ENCODE data around the gene NDRG4. TPM values are rescaled to one million over a fixed set of nuclear protein-coding genes. Genes with fewer than 3 reads are reported as not detected.

Gene NDRG4
- total RNA-seq, 1 experiment from 2014 or later = 11.9 TPM

DNA sequence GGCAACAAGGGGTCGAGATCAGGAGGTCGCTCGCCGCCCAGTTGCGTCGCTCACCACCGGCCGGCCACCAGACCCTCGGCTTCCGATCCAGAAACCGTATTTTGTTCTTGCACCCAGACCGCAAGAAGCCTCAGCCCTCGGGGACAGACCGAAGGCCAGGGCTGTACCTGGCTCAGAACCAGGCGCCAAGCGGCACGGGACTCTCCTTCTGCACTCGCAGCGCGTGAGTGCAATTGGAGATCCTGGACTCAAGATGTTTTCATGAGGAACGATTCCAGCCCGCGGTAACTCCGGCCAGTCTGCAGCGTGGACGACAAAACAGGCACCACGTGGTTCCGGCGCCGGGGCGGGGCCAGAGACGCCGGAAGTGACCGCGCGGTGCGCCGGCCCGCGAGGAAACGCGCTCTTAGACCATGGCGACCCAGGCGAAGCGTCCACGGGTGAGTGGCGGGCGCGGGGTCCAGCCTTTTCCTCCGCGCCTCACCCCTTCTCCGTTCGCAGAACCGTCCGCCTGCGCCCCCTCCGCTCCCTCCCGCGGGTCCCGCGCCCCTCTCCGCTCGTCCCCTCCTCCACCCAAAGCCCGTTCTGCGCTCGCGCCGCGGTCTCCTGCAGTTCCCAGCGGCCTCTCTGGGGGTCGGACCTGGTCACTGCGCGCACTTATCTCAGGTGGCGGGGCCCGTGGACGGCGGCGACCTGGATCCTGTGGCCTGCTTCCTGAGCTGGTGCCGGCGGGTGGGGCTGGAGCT, 15.4 kb downstream of the NDRG4 start, which contains the start of gene SETD6:
Gene SETD6, plus strand, starts transcription at position 393 of the 746 bp plus-strand sequence. Its CDS starts 21 bp downstream, at position 414.
- no peak within 1 kb of the TSS for H2AFZ ChIP-seq (ENCODE audit: low read length)

DNA sequence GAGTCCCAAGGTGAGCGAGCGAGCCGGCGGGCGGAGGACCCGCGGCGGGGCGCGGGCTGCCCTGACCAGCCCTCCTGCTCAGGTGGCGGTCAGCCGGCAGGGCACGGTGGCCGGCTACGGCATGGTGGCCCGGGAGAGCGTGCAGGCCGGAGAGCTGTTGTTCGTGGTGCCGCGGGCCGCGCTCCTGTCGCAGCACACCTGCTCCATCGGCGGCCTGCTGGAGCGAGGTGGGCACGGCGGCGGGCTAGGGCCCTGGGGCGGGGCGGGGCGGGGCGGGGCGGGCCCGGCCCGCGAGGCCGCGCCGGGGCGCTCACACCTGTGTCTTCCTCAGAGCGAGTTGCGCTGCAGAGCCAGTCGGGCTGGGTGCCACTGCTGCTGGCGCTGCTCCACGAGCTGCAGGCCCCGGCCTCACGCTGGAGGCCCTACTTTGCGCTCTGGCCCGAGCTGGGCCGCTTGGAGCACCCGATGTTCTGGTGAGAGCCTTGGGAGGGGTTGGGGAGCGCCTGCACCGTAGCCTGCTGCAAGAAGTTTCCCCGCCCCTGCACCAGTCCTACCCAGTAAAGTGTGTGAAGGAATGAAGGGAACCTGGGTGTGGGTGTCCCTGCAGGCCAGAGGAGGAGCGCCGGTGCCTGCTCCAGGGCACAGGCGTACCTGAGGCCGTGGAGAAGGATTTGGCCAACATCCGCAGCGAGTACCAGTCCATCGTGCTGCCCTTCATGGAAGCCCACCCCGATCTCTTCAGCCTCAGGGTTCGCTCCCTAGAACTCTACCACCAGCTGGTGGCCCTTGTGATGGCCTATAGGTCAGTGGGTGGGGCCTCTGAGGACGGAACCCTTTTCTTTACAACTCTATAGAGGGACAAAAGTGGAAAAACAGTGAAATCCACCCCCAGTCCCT, 16.2 kb downstream of the NDRG4 start:
- H3K4me2 ChIP-seq (ENCODE audit: low read depth, low read length, poor library complexity, severe bottlenecking) = no peak overlapping the region
- H3K9me3 ChIP-seq (ENCODE audit: low read length) = no peaks in the 10 kb centered on the region
- H3K9ac ChIP-seq (ENCODE audit: low read length) = no peak overlapping the region
- peaks cover 56% of the 10 kb centered on the region for H3K36me3 ChIP-seq (ENCODE audit: insufficient read depth, low read length)
- no peaks in the 10 kb centered on the region for H4K20me1 ChIP-seq (ENCODE audit: insufficient read depth, low read depth, low read length)
- DNase-seq = no peak
- H3K27me3 ChIP-seq (ENCODE audit: low read length) = no peaks in the 10 kb centered on the region
- H3K4me3 ChIP-seq (ENCODE audit: low read length) = no peak overlapping the region
- no peak overlapping the region for H2AFZ ChIP-seq (ENCODE audit: low read length)
- peaks cover 28% of the 10 kb centered on the region for H3K4me1 ChIP-seq (ENCODE audit: low read length)
- H3K9me2 ChIP-seq (replicated peaks; ENCODE audit: insufficient read depth, low read length) = no peaks in the 10 kb centered on the region
- H3K27ac ChIP-seq (ENCODE audit: low read length) = no peak overlapping the region
- peaks cover 14% of the 10 kb centered on the region; the same call in 1 of the 2 replicates for H3K79me2 ChIP-seq (ENCODE audit: low read length)

More for the DNA sequence above, 15.4 kb downstream of the NDRG4 start, which contains the start of gene SETD6:
- DNase-seq = no peak
- Histone ChIP-seq H3K27me3 (ENCODE audit: low read length) (no peaks in the 10 kb centered on the region), H3K4me2 (ENCODE audit: low read depth, low read length, poor library complexity, severe bottlenecking) (no peak within 1 kb of the TSS), H3K9me3 (ENCODE audit: low read length) (no peaks in the 10 kb centered on the region), H3K9me2 (replicated peaks; ENCODE audit: insufficient read depth, low read length) (no peaks in the 10 kb centered on the region), H3K4me1 (ENCODE audit: low read length) (peaks cover 25% of the 10 kb centered on the region), H4K20me1 (ENCODE audit: insufficient read depth, low read depth, low read length) (no peaks in the 10 kb centered on the region), H3K79me2 (ENCODE audit: low read length) (0 out of 2 replicates have a peak, but pooled peaks cover 6% of the 10 kb centered on the region), H3K4me3 (ENCODE audit: low read length) (no peak within 1 kb of the TSS), H3K27ac (ENCODE audit: low read length) (no peak within 1 kb of the TSS), H3K9ac (ENCODE audit: low read length) (no peak within 1 kb of the TSS), H3K36me3 (ENCODE audit: insufficient read depth, low read length) (peaks cover 55% of the 10 kb centered on the region)

DNA sequence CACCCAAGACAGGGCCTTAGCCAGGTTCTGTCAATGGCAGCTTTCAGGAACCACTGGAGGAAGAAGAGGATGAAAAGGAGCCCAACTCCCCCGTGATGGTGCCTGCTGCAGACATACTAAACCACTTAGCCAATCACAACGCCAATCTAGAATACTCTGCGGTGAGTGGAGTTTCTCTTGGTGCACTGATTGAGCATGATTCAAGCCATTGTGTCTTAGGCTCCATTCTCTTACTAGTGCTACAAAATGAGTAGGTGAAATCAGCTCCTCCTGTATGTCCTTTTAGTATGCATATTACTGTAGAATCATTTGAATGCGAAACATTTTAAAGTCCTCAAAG, 16.8 kb downstream of the NDRG4 start:
- Histone ChIP-seq H3K4me2 (ENCODE audit: low read depth, low read length, poor library complexity, severe bottlenecking) (no peak overlapping the region), H4K20me1 (ENCODE audit: insufficient read depth, low read depth, low read length) (no peaks in the 10 kb centered on the region), H3K9ac (ENCODE audit: low read length) (no peak overlapping the region), H2AFZ (ENCODE audit: low read length) (no peak overlapping the region), H3K79me2 (ENCODE audit: low read length) (peaks cover 14% of the 10 kb centered on the region; the same call in 1 of the 2 replicates), H3K4me1 (ENCODE audit: low read length) (peaks cover 28% of the 10 kb centered on the region), H3K4me3 (ENCODE audit: low read length) (no peak overlapping the region), H3K27me3 (ENCODE audit: low read length) (no peaks in the 10 kb centered on the region), H3K9me3 (ENCODE audit: low read length) (no peaks in the 10 kb centered on the region), H3K27ac (ENCODE audit: low read length) (no peak overlapping the region), H3K9me2 (replicated peaks; ENCODE audit: insufficient read depth, low read length) (no peaks in the 10 kb centered on the region), H3K36me3 (ENCODE audit: insufficient read depth, low read length) (peaks cover 57% of the 10 kb centered on the region)
- DNase-seq = no peak

DNA sequence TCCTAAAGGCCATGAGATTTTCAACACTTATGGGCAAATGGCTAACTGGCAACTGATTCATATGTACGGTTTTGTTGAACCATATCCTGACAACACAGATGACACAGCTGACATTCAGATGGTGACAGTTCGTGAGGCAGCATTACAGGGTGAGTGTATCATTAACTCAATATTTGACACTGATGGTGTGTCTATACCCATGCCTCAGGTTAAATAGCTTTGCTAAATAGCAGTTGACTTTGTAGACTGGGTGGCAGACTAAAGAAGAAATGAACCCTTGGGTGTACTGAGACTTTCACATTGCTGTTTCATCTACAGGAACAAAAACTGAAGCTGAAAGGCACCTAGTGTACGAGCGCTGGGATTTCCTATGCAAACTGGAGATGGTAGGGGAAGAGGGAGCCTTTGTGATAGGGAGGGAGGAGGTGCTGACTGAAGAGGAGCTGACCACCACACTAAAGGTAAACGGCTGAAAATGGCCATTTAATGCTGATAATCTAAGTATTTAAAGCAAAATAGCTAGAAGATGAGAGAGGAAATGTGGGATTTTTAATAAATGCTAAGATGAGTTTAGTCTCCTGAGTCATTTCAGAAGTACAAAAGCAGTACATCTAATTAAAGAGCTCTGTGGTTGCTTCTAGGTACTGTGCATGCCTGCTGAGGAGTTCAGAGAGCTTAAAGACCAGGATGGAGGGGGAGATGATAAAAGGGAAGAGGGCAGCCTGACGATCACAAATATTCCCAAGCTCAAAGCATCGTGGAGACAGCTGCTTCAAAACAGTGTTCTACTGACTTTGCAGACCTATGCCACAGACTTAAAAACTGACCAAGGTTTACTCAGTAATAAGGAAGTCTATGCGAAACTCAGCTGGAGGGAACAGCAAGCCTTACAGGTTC, 18.4 kb downstream of the NDRG4 start:
- no peak for DNase-seq

DNA sequence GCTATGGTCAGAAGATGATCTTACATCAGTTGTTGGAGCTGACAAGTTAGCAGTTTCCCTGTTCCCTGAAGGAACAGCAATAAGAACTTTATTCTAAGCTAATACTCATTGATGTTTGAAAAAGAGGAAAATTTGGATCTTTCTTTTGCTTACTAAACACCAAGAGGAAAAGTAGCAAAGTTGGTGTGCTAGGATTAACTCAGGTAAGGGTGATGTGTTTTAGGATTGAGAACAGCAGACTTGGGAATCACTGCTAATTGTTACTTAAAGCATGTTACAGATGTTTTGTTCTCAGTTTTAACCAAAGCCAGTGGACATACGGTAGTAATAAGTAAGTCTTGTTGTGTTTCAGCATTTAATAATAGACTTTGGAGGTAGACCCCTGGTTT, 19.0 kb downstream of the NDRG4 start:
- no peak overlapping the region for H3K4me3 ChIP-seq (ENCODE audit: low read length)
- no peaks in the 10 kb centered on the region for H3K9me3 ChIP-seq (ENCODE audit: low read length)
- H3K4me2 ChIP-seq (ENCODE audit: low read depth, low read length, poor library complexity, severe bottlenecking) = no peak overlapping the region

More for the DNA sequence above, 18.4 kb downstream of the NDRG4 start:
- H2AFZ ChIP-seq (ENCODE audit: low read length) = no peak overlapping the region
- no peak overlapping the region for H3K4me3 ChIP-seq (ENCODE audit: low read length)
- H3K9me3 ChIP-seq (ENCODE audit: low read length) = no peaks in the 10 kb centered on the region
- no peaks in the 10 kb centered on the region for H3K27me3 ChIP-seq (ENCODE audit: low read length)
- H3K9me2 ChIP-seq (replicated peaks; ENCODE audit: insufficient read depth, low read length) = no peaks in the 10 kb centered on the region
- no peak overlapping the region for H3K9ac ChIP-seq (ENCODE audit: low read length)
- no peaks in the 10 kb centered on the region for H4K20me1 ChIP-seq (ENCODE audit: insufficient read depth, low read depth, low read length)
- peaks cover 64% of the 10 kb centered on the region for H3K36me3 ChIP-seq (ENCODE audit: insufficient read depth, low read length)
- H3K4me2 ChIP-seq (ENCODE audit: low read depth, low read length, poor library complexity, severe bottlenecking) = no peak overlapping the region
- H3K4me1 ChIP-seq (ENCODE audit: low read length) = peaks cover 28% of the 10 kb centered on the region
- peak overlapping the region; percentile 54 for H3K27ac ChIP-seq (ENCODE audit: low read length)
- peaks cover 14% of the 10 kb centered on the region; the same call in 1 of the 2 replicates for H3K79me2 ChIP-seq (ENCODE audit: low read length)

DNA sequence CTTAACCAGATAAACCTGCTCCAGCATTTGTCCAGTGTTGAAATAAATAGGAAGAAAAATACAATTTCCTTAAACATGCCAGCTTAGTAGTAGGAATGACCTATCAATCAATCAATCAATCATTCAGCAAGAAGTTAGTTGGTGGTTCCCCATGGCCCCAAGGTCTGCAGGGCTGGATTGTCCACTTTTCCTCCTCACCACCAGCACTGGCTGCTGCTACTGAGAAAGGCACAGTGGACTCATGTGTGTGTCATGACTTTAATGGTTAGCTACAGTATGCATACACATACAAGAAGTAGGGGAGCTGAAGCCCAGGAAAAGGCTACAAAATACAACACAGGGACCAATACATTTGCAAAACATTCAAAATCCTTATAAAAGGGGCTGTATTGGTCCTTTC, 19.8 kb downstream of the NDRG4 start:
- Histone ChIP-seq H3K36me3 (ENCODE audit: insufficient read depth, low read length) (peaks cover 75% of the 10 kb centered on the region), H3K27me3 (ENCODE audit: low read length) (no peaks in the 10 kb centered on the region), H3K9me2 (replicated peaks; ENCODE audit: insufficient read depth, low read length) (no peaks in the 10 kb centered on the region), H3K4me2 (ENCODE audit: low read depth, low read length, poor library complexity, severe bottlenecking) (no peak overlapping the region), H4K20me1 (ENCODE audit: insufficient read depth, low read depth, low read length) (no peaks in the 10 kb centered on the region), H2AFZ (ENCODE audit: low read length) (no peak overlapping the region), H3K4me3 (ENCODE audit: low read length) (no peak overlapping the region), H3K9me3 (ENCODE audit: low read length) (no peaks in the 10 kb centered on the region), H3K9ac (ENCODE audit: low read length) (no peak overlapping the region), H3K79me2 (ENCODE audit: low read length) (peaks cover 19% of the 10 kb centered on the region), H3K4me1 (ENCODE audit: low read length) (peaks cover 28% of the 10 kb centered on the region), H3K27ac (ENCODE audit: low read length) (peak overlapping the region; percentile 54; the same call in 1 of the 2 replicates)
- DNase-seq = no peak

More for the DNA sequence above, 19.0 kb downstream of the NDRG4 start:
- Histone ChIP-seq H3K79me2 (ENCODE audit: low read length) (peaks cover 14% of the 10 kb centered on the region; the same call in 1 of the 2 replicates), H3K4me1 (ENCODE audit: low read length) (peaks cover 28% of the 10 kb centered on the region), H2AFZ (ENCODE audit: low read length) (no peak overlapping the region), H3K9ac (ENCODE audit: low read length) (no peak overlapping the region), H4K20me1 (ENCODE audit: insufficient read depth, low read depth, low read length) (no peaks in the 10 kb centered on the region), H3K36me3 (ENCODE audit: insufficient read depth, low read length) (peaks cover 68% of the 10 kb centered on the region), H3K27me3 (ENCODE audit: low read length) (no peaks in the 10 kb centered on the region), H3K27ac (ENCODE audit: low read length) (peak overlapping the region; percentile 54), H3K9me2 (replicated peaks; ENCODE audit: insufficient read depth, low read length) (no peaks in the 10 kb centered on the region)
- no peak for DNase-seq

DNA sequence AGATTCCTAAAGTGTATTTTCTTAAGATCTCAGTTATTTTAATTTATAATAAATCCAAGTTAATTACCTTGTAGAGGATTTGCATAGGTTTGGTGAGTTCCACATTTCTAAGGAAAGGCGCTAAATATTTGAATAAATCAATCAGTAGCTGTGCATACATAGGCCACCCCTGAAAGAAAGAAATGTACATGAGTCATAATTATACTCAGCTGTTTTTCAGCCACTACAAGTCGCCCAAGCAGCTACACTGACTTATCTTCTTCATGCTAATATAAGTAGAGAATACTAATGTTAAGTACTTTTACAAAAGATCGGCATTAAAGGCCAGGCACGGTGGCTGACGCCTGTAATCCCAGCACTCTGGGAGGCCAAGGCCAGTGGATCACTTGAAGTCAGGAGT, 30.2 kb downstream of the NDRG4 start:
- no peaks in the 10 kb centered on the region for H3K27me3 ChIP-seq (ENCODE audit: low read length)
- no peak for DNase-seq
- no peak overlapping the region for H3K27ac ChIP-seq (ENCODE audit: low read length)
- H3K79me2 ChIP-seq (ENCODE audit: low read length) = peaks cover 31% of the 10 kb centered on the region
- no peak overlapping the region for H3K4me2 ChIP-seq (ENCODE audit: low read depth, low read length, poor library complexity, severe bottlenecking)
- H3K4me1 ChIP-seq (ENCODE audit: low read length) = peaks cover 3% of the 10 kb centered on the region; the same call in 1 of the 2 replicates
- H3K9ac ChIP-seq (ENCODE audit: low read length) = no peak overlapping the region
- no peaks in the 10 kb centered on the region for H3K9me3 ChIP-seq (ENCODE audit: low read length)
- H2AFZ ChIP-seq (ENCODE audit: low read length) = no peak overlapping the region
- no peak overlapping the region for H3K4me3 ChIP-seq (ENCODE audit: low read length)
- H4K20me1 ChIP-seq (ENCODE audit: insufficient read depth, low read depth, low read length) = no peaks in the 10 kb centered on the region
- no peaks in the 10 kb centered on the region for H3K9me2 ChIP-seq (replicated peaks; ENCODE audit: insufficient read depth, low read length)
- H3K36me3 ChIP-seq (ENCODE audit: insufficient read depth, low read length) = peaks cover 85% of the 10 kb centered on the region

Data from Karpas-422 (cell line).